Mesothelial cell of epicardium (in vitro differentiated cells): ENCODE results near the gene NCKAP5. TPM values are rescaled to one million over a fixed set of nuclear protein-coding genes. Genes with fewer than 3 reads are reported as not detected.

Experiments used
- DNase-seq, 2 experiments: peaks; one replicate each; pipeline ENCODE4 v3.0.0; 2021; ENCODE audit warnings: low spot score in 2 of 2; ENCODE audit not compliant: unreplicated experiment in 2 of 2
- H3K27ac Mint-ChIP-seq: 2 replicates; pipeline ENCODE4 v1.8.0; 2021; ENCODE audit warnings: mixed read lengths
- H3K27me3 Mint-ChIP-seq: 2 replicates; pipeline ENCODE4 v1.8.0; 2021; ENCODE audit warnings: low read depth, mixed read lengths
- H3K36me3 Mint-ChIP-seq: 2 replicates; pipeline ENCODE4 v1.8.0; 2021; ENCODE audit warnings: mixed read lengths
- H3K4me1 Mint-ChIP-seq: 2 replicates; pipeline ENCODE4 v1.8.0; 2021; ENCODE audit warnings: mixed read lengths
- H3K4me3 Mint-ChIP-seq: 2 replicates; pipeline ENCODE4 v1.8.0; 2021; ENCODE audit warnings: mild to moderate bottlenecking, moderate library complexity, mixed read lengths
- H3K9me3 Mint-ChIP-seq: 2 replicates; pipeline ENCODE4 v1.8.0; 2021; ENCODE audit warnings: mixed read lengths
- CTCF ChIP-seq: fragments of 200-600 bp; sonication (generic); IDR thresholded peaks from one replicate; pipeline ENCODE4 v1.5.0; 2021; ENCODE audit warnings: antibody characterized with exemption; ENCODE audit not compliant: unreplicated experiment
- total RNA-seq: library from RNA; stranded (reverse); gene quantifications from 3 replicates; pipeline ENCODE4 v1.2.1, GENCODE V29; 2021

The NCKAP5 gene
- total RNA-seq, 1 donor from 2014 or later, result 2.1 TPM

DNA sequence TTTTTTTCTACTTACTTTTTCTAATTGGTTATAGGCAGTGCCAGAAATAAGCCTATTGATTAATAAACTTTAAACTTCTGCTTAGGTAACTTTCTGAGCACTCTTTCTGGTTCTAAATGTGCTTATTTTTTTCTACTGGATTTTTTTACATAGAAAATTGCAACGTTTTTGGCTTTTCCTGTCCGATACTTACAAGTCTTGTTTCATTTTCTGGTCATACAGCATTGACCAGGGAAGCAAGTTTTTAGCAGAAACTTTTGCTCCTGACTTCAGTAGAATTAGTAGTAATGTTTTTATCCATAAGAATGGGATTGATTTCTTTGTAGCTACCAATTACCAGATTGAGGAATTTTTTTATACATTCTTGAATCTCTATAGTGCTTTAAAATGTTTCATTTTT is 36.9 kb downstream of the NCKAP5 start:
- H3K36me3 Mint-ChIP-seq, result no peaks in the 10 kb centered on the region
- peaks cover 8% of the 10 kb centered on the region for H3K9me3 Mint-ChIP-seq
- no peak for DNase-seq
- peaks cover 18% of the 10 kb centered on the region for H3K27me3 Mint-ChIP-seq
- no peaks in the 10 kb centered on the region for H3K4me1 Mint-ChIP-seq
- no peak overlapping the region for H3K4me3 Mint-ChIP-seq
- TF ChIP-seq CTCF, result no peak
- no peak overlapping the region for H3K27ac Mint-ChIP-seq

DNA sequence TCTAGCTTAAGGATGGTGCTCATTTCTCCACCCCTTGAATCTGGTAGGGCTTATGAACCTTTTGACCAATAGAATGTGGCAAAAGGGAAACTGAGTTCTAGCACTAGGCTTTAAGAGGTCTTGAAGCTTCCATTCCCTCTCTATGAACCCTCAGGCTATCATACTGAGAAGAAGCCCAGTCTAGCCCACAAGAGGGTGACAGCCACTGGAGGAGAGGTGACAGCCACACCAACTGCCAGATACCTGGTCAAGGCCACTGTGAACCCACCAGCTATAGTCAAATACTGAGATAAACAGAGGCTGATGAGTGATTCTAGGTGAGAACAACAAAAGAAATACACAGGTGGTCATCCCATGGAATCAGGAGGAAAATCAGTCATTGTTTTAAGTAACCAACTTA is 37.6 kb downstream of the NCKAP5 start:
- H3K27ac Mint-ChIP-seq, result no peak overlapping the region

GRCh38 chr2:133526530-133527300 is 41.5 kb downstream of the NCKAP5 start:
- H3K9me3 Mint-ChIP-seq, result no peaks in the 10 kb centered on the region

More for the DNA sequence above, 37.6 kb downstream of the NCKAP5 start:
- H3K4me3 Mint-ChIP-seq, result no peak overlapping the region
- H3K4me1 Mint-ChIP-seq, result no peaks in the 10 kb centered on the region
- peaks cover 18% of the 10 kb centered on the region for H3K27me3 Mint-ChIP-seq
- H3K9me3 Mint-ChIP-seq, result peaks cover under 1% of the 10 kb centered on the region
- H3K36me3 Mint-ChIP-seq, result no peaks in the 10 kb centered on the region
- no peak for TF ChIP-seq CTCF
- DNase-seq, result no peak

DNA sequence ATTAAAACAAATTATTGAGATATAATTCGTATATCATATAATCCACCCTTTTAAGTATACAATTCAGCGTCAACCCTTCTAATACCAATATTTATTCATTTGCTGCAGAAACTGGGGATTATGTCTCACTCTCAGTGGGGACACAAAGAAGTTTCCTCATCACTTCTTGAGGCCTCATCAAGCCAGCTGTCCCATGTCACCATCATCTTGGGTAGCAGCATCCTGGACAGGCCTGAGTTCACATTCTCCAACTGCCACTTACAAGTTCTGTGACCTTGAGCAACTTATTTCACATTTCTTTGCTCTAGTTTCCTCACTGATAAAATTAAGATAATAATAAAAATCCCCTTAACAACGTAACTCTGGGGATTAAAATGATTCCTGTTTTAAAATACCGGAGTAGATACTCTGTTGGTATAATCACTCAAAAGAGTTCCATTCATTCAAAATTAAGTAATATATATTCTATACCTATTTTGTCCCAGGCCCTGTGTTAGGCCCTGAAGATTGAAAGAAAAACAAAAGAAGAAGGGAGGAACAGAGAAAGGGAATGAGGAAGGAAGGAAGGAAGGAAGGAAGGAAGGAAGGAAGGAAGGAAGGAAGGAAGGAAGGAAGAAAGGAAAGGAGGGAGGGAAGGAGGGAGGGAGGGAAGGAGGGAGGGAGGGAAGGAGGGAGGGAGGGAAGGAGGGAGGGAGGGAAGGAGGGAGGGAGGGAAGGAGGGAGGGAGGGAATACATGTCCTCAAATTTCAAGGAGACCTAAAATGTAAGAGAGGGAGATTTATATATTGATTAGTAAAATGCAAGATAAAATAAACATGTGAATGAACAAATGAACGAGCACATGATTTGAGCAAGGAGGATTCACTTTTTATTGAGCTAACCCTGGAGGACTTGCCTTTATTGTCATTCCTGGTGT is 42.4 kb downstream of the NCKAP5 start:
- Mint-ChIP-seq H3K4me1 (no peaks in the 10 kb centered on the region), H3K27me3 (peaks cover 14% of the 10 kb centered on the region), H3K4me3 (no peak overlapping the region), H3K27ac (no peak overlapping the region), H3K36me3 (no peaks in the 10 kb centered on the region), H3K9me3 (no peaks in the 10 kb centered on the region)
- no peak for DNase-seq
- no peak for TF ChIP-seq CTCF

More at GRCh38 chr2:133526530-133527300, 41.5 kb downstream of the NCKAP5 start:
- H3K27me3 Mint-ChIP-seq, result peaks cover 16% of the 10 kb centered on the region
- H3K4me1 Mint-ChIP-seq, result no peaks in the 10 kb centered on the region
- H3K27ac Mint-ChIP-seq, result no peak overlapping the region
- no peaks in the 10 kb centered on the region for H3K36me3 Mint-ChIP-seq
- no peak for TF ChIP-seq CTCF
- DNase-seq, result no peak
- no peak overlapping the region for H3K4me3 Mint-ChIP-seq

- no peaks in the 10 kb centered on the region for H3K4me1 Mint-ChIP-seq
- no peak for DNase-seq
- no peak for TF ChIP-seq CTCF
- no peaks in the 10 kb centered on the region for H3K36me3 Mint-ChIP-seq
- no peak overlapping the region for H3K27ac Mint-ChIP-seq
- peaks cover 13% of the 10 kb centered on the region for H3K27me3 Mint-ChIP-seq
- H3K4me3 Mint-ChIP-seq, result no peak overlapping the region
- no peaks in the 10 kb centered on the region for H3K9me3 Mint-ChIP-seq
These were observed 43.2 kb downstream of the NCKAP5 start for GRCh38 chr2:133525090-133525489.
